Nephron progenitor cell (in vitro differentiated cells): Measurements from ENCODE around the gene GCNT2.

Source experiments
- DNase-seq: peaks from one replicate; pipeline ENCODE4 v3.0.0; 2021
- H3K27ac Mint-ChIP-seq: 2 replicates; pipeline ENCODE4 v1.8.0; 2021; ENCODE audit warnings: mild to moderate bottlenecking, moderate library complexity, mixed read lengths
- H3K27me3 Mint-ChIP-seq: 2 replicates; pipeline ENCODE4 v1.8.0; 2021; ENCODE audit warnings: mild to moderate bottlenecking, low read depth, mixed read lengths; ENCODE audit not compliant: poor library complexity
- H3K36me3 Mint-ChIP-seq: 2 replicates; pipeline ENCODE4 v1.8.0; 2021; ENCODE audit warnings: low read depth, mixed read lengths
- H3K4me1 Mint-ChIP-seq: 2 replicates; pipeline ENCODE4 v1.8.0; 2021; ENCODE audit warnings: mixed read lengths
- H3K4me3 Mint-ChIP-seq: 2 replicates; pipeline ENCODE4 v1.8.0; 2021; ENCODE audit warnings: mild to moderate bottlenecking, moderate library complexity, mixed read lengths
- H3K9me3 Mint-ChIP-seq: 2 replicates; pipeline ENCODE4 v1.8.0; 2021; ENCODE audit warnings: mild to moderate bottlenecking, moderate library complexity, mixed read lengths
- CTCF ChIP-seq: fragments of 200-600 bp; sonication (generic); IDR thresholded peaks from 2 replicates; pipeline ENCODE4 v1.5.0; 2021; ENCODE audit warnings: antibody characterized with exemption

The GCNT2 gene

GRCh38 chr6:10603219-10603618, 82.1 kb downstream of the GCNT2 start:
- Mint-ChIP-seq H3K4me1 (peaks cover 16% of the 10 kb centered on the region), H3K9me3 (peaks cover 9% of the 10 kb centered on the region), H3K36me3 (peaks cover 15% of the 10 kb centered on the region), H3K27ac (no peak overlapping the region), H3K4me3 (no peak overlapping the region), H3K27me3 (peaks cover 3% of the 10 kb centered on the region)
- no peak for DNase-seq
- TF ChIP-seq CTCF, result no peak

GRCh38 chr6:10609038-10609437, 87.9 kb downstream of the GCNT2 start:
- no peak overlapping the region for H3K27ac Mint-ChIP-seq
- H3K36me3 Mint-ChIP-seq, result peaks cover 43% of the 10 kb centered on the region
- peaks cover 34% of the 10 kb centered on the region for H3K9me3 Mint-ChIP-seq
- DNase-seq, result no peak
- H3K4me3 Mint-ChIP-seq, result no peak overlapping the region
- H3K4me1 Mint-ChIP-seq, result peaks cover 15% of the 10 kb centered on the region
- H3K27me3 Mint-ChIP-seq, result peaks cover 3% of the 10 kb centered on the region
- no peak for TF ChIP-seq CTCF

- Mint-ChIP-seq H3K27me3 (peaks cover 1% of the 10 kb centered on the region), H3K36me3 (peaks cover 56% of the 10 kb centered on the region), H3K4me1 (peaks cover 15% of the 10 kb centered on the region), H3K9me3 (peaks cover 38% of the 10 kb centered on the region), H3K4me3 (no peak overlapping the region), H3K27ac (no peak overlapping the region)
- DNase-seq, result no peak
- no peak for TF ChIP-seq CTCF
Measured at GRCh38 chr6:10610289-10610688, 89.1 kb downstream of the GCNT2 start.

- Mint-ChIP-seq H3K27me3 (peaks cover 3% of the 10 kb centered on the region), H3K27ac (no peak overlapping the region), H3K4me1 (peaks cover 15% of the 10 kb centered on the region), H3K9me3 (peaks cover 46% of the 10 kb centered on the region), H3K36me3 (peaks cover 66% of the 10 kb centered on the region), H3K4me3 (no peak overlapping the region)
- DNase-seq, result no peak
- no peak for TF ChIP-seq CTCF
Measured at GRCh38 chr6:10612161-10612560, 91.0 kb downstream of the GCNT2 start.

GRCh38 chr6:10613077-10613476, 91.9 kb downstream of the GCNT2 start:
- Mint-ChIP-seq H3K36me3 (peaks cover 62% of the 10 kb centered on the region), H3K27ac (no peak overlapping the region), H3K4me3 (no peak overlapping the region), H3K9me3 (peaks cover 39% of the 10 kb centered on the region), H3K27me3 (peaks cover 3% of the 10 kb centered on the region), H3K4me1 (peaks cover 15% of the 10 kb centered on the region)
- TF ChIP-seq CTCF, result no peak
- DNase-seq, result no peak

GRCh38 chr6:10613723-10614122, 92.6 kb downstream of the GCNT2 start:
- no peak overlapping the region for H3K27ac Mint-ChIP-seq
- no peak for DNase-seq
- no peak for TF ChIP-seq CTCF
- H3K9me3 Mint-ChIP-seq, result peaks cover 34% of the 10 kb centered on the region
- H3K4me3 Mint-ChIP-seq, result no peak overlapping the region
- peaks cover 15% of the 10 kb centered on the region for H3K4me1 Mint-ChIP-seq
- peaks cover 61% of the 10 kb centered on the region for H3K36me3 Mint-ChIP-seq
- peaks cover 3% of the 10 kb centered on the region for H3K27me3 Mint-ChIP-seq
